Fibroblast of mammary gland (primary cell): Measurements from ENCODE around the gene CTIF.

Experiments
- DNase-seq: peaks from one replicate; pipeline ENCODE4 v3.0.0-alpha.2; 2010; ENCODE audit warnings: low read depth
- H3K4me3 ChIP-seq: 2 replicates; pipeline ENCODE4 v1.5.1; 2011; ENCODE audit warnings: low read depth, mild to moderate bottlenecking, low read length, moderate library complexity; ENCODE audit not compliant: control insufficient read depth
- TF ChIP-seq, protein P1 (sequence below): conservative IDR thresholded peaks from 2 replicates; pipeline ENCODE4 v1.5.1; 2011; ENCODE audit warnings: low read depth, low read length, inconsistent platforms; ENCODE audit not compliant: control insufficient read depth, insufficient read depth

Gene CTIF

DNA sequence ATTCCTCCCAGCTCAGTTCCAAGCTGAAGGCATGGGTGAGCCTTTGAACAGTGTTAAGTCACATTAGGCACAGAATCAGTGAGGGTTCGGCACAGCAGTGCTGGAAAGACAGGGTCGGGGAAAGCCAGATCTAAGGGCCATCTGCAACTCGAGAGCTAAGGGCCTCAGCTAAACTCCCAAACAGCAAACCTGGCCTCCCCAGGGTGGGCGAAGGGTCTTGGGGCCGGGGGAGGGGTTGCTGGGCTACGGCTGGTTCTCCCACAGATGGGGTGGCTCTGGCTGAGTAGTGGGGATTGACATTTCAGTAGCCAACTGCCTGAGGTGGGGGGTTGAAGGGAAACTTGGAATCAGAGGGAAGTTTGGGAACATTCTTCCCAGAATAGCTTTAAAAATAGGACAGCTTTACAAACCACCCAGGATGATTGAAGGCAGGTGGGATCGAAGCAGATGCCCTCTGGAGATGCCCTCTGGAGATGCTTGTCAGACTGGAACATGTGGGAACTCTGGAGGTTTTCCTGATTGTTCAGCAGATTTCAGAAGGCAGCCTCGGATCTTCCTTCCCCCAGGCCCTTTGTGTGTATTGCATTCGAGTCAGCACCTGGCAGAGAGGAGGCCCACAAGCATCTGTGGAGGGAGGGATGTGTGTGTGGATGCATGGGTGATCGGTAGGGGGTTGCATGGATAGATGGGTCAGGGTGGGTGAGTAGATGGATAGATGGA is 255.6 kb downstream of the CTIF start:
- no peak for DNase-seq
- TF ChIP-seq, protein P1, sequence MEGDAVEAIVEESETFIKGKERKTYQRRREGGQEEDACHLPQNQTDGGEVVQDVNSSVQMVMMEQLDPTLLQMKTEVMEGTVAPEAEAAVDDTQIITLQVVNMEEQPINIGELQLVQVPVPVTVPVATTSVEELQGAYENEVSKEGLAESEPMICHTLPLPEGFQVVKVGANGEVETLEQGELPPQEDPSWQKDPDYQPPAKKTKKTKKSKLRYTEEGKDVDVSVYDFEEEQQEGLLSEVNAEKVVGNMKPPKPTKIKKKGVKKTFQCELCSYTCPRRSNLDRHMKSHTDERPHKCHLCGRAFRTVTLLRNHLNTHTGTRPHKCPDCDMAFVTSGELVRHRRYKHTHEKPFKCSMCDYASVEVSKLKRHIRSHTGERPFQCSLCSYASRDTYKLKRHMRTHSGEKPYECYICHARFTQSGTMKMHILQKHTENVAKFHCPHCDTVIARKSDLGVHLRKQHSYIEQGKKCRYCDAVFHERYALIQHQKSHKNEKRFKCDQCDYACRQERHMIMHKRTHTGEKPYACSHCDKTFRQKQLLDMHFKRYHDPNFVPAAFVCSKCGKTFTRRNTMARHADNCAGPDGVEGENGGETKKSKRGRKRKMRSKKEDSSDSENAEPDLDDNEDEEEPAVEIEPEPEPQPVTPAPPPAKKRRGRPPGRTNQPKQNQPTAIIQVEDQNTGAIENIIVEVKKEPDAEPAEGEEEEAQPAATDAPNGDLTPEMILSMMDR: no peak
- H3K4me3 ChIP-seq: no peak overlapping the region

DNA sequence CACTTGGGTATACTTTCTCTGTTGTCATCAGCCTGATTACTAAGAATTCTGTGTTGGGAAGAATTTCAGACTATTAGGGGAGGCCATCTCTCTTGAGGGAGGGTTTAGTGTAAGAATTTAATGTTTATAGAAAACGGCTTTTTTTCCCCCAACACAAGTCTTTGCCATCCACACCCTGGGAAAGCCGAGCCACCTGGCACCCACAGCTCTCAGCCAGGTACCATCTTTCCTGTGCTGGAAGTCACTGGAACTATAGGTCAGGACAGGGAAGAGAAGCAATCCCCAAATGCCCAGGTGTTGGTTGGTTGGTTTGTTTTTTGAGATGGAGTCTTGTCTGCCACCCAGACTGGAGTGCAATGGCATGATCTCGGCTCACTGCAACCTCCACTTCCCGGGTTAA is 256.9 kb downstream of the CTIF start:
- H3K4me3 ChIP-seq: no peak overlapping the region
- no peak for DNase-seq
- TF ChIP-seq, protein P1: no peak

DNA sequence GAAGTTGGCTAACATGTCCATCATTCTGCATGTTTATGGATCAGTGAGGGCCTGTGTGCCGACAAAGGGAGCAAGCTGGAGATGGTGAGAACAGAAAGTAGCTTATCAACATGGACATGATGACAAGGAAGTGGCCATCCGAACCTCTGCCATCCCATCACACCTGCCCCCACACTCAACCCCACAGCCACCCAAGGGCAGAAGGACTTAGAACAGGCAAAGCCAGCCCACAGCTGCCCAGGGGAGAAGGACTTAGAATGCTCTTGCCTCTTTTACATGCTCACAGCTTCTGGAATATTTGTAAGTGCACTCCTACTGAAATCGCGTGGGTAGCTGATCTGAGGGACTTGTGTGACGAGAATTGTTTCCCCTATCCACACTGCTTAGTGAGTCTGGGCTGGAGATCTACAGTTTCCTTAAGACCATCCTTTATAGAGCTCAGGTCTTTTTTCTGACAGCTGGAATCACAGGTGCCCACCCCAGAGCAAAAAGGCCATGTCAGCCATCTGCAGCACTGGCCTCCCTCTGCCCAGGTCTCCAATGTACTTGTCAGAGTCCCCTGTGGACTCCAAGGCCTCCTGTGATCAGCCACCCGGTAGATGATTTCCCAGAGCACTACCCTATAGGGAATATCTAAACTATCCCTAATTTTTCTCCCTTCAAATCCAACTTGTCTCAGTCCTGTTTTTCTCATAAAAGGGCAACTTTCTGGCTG is 257.8 kb downstream of the CTIF start:
- DNase-seq: no peak
- no peak overlapping the region for H3K4me3 ChIP-seq
- TF ChIP-seq, protein P1: no peak

DNA sequence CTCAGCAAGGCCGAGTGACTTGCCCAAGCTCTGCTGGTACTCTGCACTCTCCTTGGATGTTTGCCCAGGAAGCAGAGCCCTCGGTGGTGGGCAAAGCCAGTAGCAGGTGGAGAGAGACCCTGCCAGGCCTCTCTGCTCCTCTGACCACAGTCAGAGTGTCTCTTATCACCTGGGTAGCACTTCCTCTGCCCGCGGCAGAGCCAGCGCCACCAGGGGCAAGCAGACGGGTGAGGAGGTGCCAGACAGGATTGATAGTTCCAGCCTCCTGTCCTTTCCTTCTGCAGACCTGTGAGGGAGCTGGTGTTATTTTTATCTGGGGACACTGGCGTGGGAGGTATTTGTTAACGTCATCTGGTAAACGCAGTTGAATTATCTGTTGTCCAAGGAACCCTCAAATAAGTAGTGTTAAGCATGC is 259.0 kb downstream of the CTIF start:
- TF ChIP-seq, protein P1: no peak
- no peak overlapping the region for H3K4me3 ChIP-seq
- no peak for DNase-seq

DNA sequence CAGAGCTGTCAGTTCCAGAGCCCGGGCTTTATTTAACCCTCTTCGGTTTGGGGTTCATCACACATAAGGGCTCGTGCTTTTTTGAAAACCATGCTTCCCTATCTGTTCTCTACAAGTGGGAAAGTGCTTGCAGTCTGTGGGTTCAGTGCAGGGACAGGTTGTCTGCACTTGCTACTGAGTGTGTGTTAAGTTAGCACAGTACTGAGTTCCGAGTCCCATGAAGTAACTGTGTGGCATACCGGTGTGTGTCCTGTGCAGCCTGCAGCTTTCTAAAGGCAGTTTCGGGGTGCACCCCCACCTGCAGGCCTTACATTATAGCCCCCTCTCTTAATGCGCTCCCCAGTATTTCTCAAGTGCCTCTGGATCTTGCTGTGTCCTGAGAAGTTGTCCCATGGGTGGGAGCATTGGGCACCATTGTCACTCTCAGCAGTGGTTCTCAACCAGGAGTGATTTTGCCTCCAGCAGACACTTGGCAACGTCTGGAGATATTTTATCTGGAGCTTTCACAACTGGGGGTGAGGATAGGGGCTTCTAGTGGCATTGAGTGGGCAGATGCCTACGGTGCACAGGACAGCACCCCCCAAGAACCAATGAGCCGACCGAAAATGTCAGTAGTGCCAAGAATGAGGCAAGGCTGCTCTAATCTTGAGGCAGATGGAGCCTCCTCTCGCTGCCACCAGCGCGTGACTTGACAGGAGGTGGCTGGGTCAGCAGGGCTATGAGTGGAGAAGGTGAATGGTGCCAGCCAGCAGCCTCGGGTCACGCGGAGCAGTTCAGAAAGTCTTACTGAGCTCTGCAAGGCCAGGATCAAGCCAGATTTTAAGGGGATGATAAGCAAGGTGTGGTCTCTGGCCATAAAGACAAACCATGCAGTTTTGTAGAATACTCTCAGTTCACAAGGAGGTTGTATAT is 259.8 kb downstream of the CTIF start:
- no peak overlapping the region for H3K4me3 ChIP-seq
- no peak for DNase-seq
- TF ChIP-seq, protein P1: no peak

DNA sequence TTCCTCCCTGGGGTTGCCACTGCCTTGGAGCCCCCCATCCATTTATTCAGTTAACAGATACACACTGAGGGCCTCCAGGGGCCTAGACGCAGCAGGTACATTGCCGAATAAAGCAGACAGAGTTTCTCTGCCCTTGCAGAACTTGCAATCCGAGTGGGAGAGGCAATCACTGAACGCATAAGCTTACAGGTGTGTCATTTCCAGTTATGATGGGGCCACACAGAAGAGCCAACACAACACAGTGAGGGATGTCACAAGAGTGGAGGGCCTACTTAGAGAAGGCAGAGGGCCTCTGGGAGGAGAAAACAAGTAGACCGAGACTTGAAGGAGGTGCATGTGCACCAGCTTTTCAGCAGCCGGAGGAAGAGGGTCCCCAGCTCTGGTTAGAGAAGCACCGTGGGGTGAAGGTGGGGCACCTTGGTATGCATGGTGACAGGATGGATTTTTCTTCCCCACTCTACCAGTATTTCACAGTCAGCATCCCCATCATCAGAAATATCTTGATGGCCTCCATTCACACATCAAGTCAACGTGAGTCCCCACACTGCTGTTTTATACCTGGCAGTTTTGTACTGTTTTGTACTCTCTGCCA is 261.0 kb downstream of the CTIF start:
- H3K4me3 ChIP-seq: no peak overlapping the region
- no peak for DNase-seq
- TF ChIP-seq, protein P1: no peak
